ENCODE measurements around the gene HNRNPF. TPM values are rescaled to one million over a fixed set of nuclear protein-coding genes. Genes with fewer than 3 reads are reported as not detected.
"Not testable (repeated sequence)": the region's sequence is repeated elsewhere in the genome, so short reads cannot be mapped to it uniquely, and the experiment has no call there.

The HNRNPF gene
- 183 TPM for total RNA-seq
- long read RNA-seq, transcript HNRNPF-201 (4 exons, 2,186 nt): minor isoform, 27 of 504 reads
- long read RNA-seq, transcript HNRNPF-203 (4 exons, 2,617 nt): major isoform, 75 of 504 reads
- long read RNA-seq, transcript HNRNPF-207 (4 exons, 2,676 nt): minor isoform, 74 of 504 reads
- long read RNA-seq, transcript HNRNPF-204 (3 exons, 2,755 nt): minor isoform, 52 of 504 reads
- long read RNA-seq, partial matches to known transcripts: 0 of 504 reads
- long read RNA-seq, other reads (novel, unspliced or antisense): 276 of 504 reads

DNA sequence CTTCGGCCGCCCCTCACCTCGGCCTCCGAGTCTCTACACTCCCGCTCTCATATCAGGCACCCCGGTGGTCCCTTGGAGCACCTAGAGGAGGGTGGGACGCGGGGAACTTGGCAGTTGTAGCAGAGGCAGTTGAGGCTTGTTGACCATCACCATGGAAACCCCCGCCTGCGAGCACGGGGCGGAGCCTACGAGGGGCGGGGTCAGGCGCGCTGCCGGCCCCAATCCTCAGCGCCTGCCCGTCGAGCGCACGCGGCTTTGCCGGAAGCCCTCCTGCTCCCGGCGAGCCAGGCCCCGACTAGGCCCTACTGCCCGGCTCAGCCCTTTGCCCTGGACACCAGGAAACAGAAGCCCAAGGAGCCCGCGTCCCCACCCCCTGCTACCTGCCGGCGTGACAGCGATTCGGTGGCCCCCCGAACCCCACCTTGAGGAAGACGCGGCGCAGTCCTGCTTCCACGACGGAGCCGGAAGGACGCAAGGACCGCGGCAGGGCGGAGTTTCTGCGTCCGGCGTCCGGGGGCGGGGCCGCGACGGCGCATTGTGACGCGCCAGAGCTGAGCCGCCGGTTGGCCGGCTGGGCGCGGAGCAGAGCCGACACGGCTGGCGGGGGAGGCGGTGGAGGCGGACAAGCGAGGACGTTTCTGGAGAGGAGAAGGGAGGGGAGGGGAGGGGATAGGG lies at the start of gene HNRNPF:
HNRNPF (minus strand) TSS at position 477 of the 675 bp plus-strand sequence. CDS start 21,302 bp downstream, outside the sequence.
- Histone ChIP-seq H3K27me3 (no peaks in the 10 kb centered on the region), H3K36me3 (peaks cover under 1% of the 10 kb centered on the region), H3K4me3 (peak within 1 kb of the TSS; percentile 91), H3K4me1 (peaks cover 27% of the 10 kb centered on the region), H3K9me3 (no peaks in the 10 kb centered on the region), H3K27ac (peak within 1 kb of the TSS; percentile 99)
- no peak for TF ChIP-seq CTCF (IDR thresholded peaks at IDR 0.05)
- peak; percentile 98 for DNase-seq
- intact Hi-C loops (cut with DNase I): no loop called here
- ATAC-seq: peak; percentile 92

GRCh38 chr10:43458227-43458626 lies 49.2 kb upstream of the HNRNPF start:
- H3K27me3 ChIP-seq: no peaks in the 10 kb centered on the region

GRCh38 chr10:43456561-43456960 lies 47.6 kb upstream of the HNRNPF start:
- DNase-seq; H3K4me1 ChIP-seq; ATAC-seq; intact Hi-C loops (cut with DNase I); H3K9me3 ChIP-seq; H3K27me3 ChIP-seq; H3K36me3 ChIP-seq: not testable (repeated sequence)
- H3K4me3 ChIP-seq: peak overlapping the region; percentile 68
- peak overlapping the region; percentile 94 for H3K27ac ChIP-seq

More at GRCh38 chr10:43458227-43458626, 49.2 kb upstream of the HNRNPF start:
- Histone ChIP-seq H3K4me1 (peaks cover 9% of the 10 kb centered on the region), H3K9me3 (no peaks in the 10 kb centered on the region), H3K4me3 (no peak overlapping the region), H3K27ac (no peak overlapping the region), H3K36me3 (no peaks in the 10 kb centered on the region)
- intact Hi-C loops (cut with DNase I): no loop called here
- no peak for ATAC-seq
- no peak for TF ChIP-seq CTCF (IDR thresholded peaks at IDR 0.05)
- no peak for DNase-seq

GRCh38 chr10:43454025-43454424 lies 45.0 kb upstream of the HNRNPF start:
- H3K4me1 ChIP-seq; H3K4me3 ChIP-seq; intact Hi-C loops (cut with DNase I); H3K9me3 ChIP-seq; H3K36me3 ChIP-seq; DNase-seq; ATAC-seq; H3K27ac ChIP-seq; H3K27me3 ChIP-seq: not testable (repeated sequence)

DNA sequence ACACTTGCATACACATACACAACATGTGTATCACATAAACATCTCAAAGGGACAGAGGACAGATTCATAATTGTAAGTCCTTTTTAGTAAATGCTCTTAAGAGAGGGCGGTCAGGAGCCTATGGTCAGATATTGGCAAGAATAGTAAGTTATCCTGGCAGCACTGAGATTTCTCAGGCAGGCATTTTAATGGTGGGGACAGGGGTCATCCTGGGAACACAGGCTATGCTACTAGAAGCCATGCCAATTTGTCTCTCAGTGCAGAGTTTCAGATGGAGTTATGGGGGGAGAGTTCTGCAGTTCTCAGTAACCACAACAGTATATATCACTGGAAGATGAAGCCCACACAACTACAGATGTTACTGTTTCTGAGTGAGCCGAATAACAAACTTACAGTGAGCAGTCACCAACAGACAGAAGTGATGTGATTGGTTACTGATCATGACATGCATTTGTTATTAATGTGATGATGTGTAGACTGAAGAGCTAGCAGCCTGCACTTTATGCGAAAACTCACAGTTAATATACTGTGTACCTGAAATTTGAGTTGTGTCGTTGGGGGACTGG lies 44.4 kb upstream of the HNRNPF start:
- no peak for TF ChIP-seq CTCF (IDR thresholded peaks at IDR 0.05)
- H3K36me3 ChIP-seq: no peaks in the 10 kb centered on the region
- H3K27ac ChIP-seq: peak overlapping the region; percentile 63
- H3K4me3 ChIP-seq: no peak overlapping the region
- DNase-seq (no peak), ATAC-seq (no peak)
- peaks cover 9% of the 10 kb centered on the region for H3K4me1 ChIP-seq
- intact Hi-C loops (cut with DNase I): no loop called here
- no peaks in the 10 kb centered on the region for H3K27me3 ChIP-seq
- H3K9me3 ChIP-seq: no peaks in the 10 kb centered on the region

GRCh38 chr10:43452356-43452914 lies 43.4 kb upstream of the HNRNPF start:
- no peak for DNase-seq
- Histone ChIP-seq H3K36me3 (no peaks in the 10 kb centered on the region), H3K27ac (peak overlapping the region; percentile 63), H3K27me3 (no peaks in the 10 kb centered on the region), H3K9me3 (no peaks in the 10 kb centered on the region), H3K4me3 (no peak overlapping the region), H3K4me1 (peaks cover 9% of the 10 kb centered on the region)
- intact Hi-C loops (cut with DNase I): no loop called here
- no peak for TF ChIP-seq CTCF (IDR thresholded peaks at IDR 0.05)
- no peak for ATAC-seq

All from upper lobe of right lung (tissue), 1 donor.